Lower leg skin (tissue), 4 donors: Measurements from ENCODE around the gene OR2D2. TPM values are rescaled to one million over a fixed set of nuclear protein-coding genes. Genes with fewer than 3 reads are reported as not detected.
"Not testable (repeated sequence)": the region's sequence is repeated elsewhere in the genome, so short reads cannot be mapped to it uniquely, and the experiment has no call there.

Experiments used
- DNase-seq, 2 donors: peaks; one replicate each; pipeline ENCODE4 v3.0.0-alpha.2; 2019; ENCODE audit warnings: low spot score in 2 of 2
- H3K4me3 ChIP-seq: fragments of 200-600 bp; sonication (generic); 2 replicates; pipeline ENCODE4 v1.5.1; 2017; ENCODE audit warnings: mild to moderate bottlenecking, low read depth; ENCODE audit not compliant: poor library complexity, severe bottlenecking
- POLR2A ChIP-seq, 2 donors: fragments of 450-650 bp; IDR thresholded peaks; one replicate each; pipeline ENCODE4 v1.6.1; 2016 to 2017; ENCODE audit warnings: antibody characterized with exemption in 2 of 2, mild to moderate bottlenecking in 1 of 2, moderate library complexity in 1 of 2
- WGBS, 2 donors: methylation state at CpG; one replicate each; pipeline ENCODE4 v1.1.5; 2018; 5-methylcytosine and 5-hydroxymethylcytosine counted together
- intact Hi-C: fragments of 100-400 bp; cut with DNase I; formaldehyde crosslinking; loops from one replicate; pipeline ENCODE4 v1.15.0; 2023; ENCODE audit warnings: low total_unique reads
- total RNA-seq, 4 donors: library from RNA; depleted of rRNA; stranded (reverse); fragments of >200 nt; gene quantifications; one replicate each; pipeline ENCODE4 v1.1.0, GENCODE V29; 2016
- TF ChIP-seq, protein P1 (sequence below), 3 donors: fragments of 450-650 bp; IDR thresholded peaks; one replicate each; pipeline ENCODE4 v1.5.1; 2016; ENCODE audit warnings: antibody characterized with exemption in 3 of 3, mild to moderate bottlenecking in 3 of 3, moderate library complexity in 2 of 3

The OR2D2 gene
- total RNA-seq, 4 donors from 2014 or later = not detected

DNA sequence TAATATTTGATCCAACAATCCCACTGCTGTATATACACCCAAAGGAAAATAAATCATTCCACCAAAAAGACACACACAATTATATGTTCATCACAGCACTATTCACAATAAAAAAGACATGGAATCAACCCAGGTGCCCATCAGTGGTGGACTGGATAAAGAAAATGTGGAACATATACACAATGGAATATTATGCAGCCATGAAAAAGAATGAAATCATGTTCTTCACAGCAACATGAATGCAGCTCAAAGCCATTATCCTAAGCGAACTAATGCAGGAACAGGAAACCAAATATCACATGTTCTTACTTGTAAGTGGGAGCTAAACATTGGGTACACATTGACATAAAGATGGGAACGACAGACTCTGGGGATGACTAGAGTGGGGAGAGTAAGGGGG is 27.4 kb upstream of the OR2D2 start:
- 32 to 55% methylated on average over 2 of the region's 2 CpGs for WGBS, 2 donors
- no peak for DNase-seq
- no peak overlapping the region for H3K4me3 ChIP-seq
- TF ChIP-seq POLR2A (IDR thresholded peaks at IDR 0.05) = no peak
- TF ChIP-seq, protein P1, sequence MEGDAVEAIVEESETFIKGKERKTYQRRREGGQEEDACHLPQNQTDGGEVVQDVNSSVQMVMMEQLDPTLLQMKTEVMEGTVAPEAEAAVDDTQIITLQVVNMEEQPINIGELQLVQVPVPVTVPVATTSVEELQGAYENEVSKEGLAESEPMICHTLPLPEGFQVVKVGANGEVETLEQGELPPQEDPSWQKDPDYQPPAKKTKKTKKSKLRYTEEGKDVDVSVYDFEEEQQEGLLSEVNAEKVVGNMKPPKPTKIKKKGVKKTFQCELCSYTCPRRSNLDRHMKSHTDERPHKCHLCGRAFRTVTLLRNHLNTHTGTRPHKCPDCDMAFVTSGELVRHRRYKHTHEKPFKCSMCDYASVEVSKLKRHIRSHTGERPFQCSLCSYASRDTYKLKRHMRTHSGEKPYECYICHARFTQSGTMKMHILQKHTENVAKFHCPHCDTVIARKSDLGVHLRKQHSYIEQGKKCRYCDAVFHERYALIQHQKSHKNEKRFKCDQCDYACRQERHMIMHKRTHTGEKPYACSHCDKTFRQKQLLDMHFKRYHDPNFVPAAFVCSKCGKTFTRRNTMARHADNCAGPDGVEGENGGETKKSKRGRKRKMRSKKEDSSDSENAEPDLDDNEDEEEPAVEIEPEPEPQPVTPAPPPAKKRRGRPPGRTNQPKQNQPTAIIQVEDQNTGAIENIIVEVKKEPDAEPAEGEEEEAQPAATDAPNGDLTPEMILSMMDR (IDR thresholded peaks at IDR 0.05) = no peak
- intact Hi-C loops = no loop called here

DNA sequence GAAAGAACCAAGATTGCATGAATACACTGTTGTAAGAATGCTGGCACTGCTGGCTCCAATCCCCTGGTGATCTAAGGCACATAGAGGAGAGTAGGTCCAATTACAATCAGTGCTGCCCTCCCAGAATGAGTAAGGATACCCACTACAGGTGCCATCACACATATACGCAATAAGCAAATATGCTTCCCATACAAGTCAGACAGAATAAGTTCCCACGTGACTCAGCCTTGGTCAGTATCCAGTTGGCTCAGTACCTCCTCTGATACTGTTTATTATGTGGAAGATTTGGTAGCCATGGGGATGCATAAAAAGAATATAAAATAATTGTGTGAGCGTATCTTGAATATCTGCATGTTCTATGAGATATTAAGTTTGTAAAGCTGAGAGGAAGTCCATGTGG is 19.6 kb upstream of the OR2D2 start:
- H3K4me3 ChIP-seq = no peak overlapping the region
- 32 to 52% methylated on average over 3 of the region's 3 CpGs for WGBS, 2 donors
- DNase-seq = no peak
- intact Hi-C loops = no loop called here
- TF ChIP-seq, protein P1 (IDR thresholded peaks at IDR 0.05) = no peak
- no peak for TF ChIP-seq POLR2A (IDR thresholded peaks at IDR 0.05)

DNA sequence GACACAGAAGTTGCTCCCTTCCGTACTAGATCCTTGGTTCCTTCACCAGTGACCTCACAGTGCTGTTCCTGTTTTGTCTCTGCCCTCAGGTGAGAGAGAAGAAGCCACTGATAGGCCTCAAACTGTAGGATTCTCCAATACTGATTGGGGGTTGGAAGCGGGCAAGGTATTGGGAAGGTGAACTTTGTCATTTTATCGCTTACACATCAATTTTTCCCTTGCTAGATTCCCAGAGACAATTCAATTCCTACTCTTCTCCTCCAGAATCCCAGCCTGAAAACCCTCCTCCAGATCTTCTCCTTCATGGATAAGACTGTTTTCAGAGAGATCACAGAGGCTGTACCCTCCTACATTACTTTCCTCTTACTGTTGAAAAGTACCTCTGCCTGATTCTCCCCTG is 19.1 kb upstream of the OR2D2 start:
- 85 to 94% methylated on average over 3 of the region's 3 CpGs for WGBS, 2 donors
- TF ChIP-seq, protein P1 (IDR thresholded peaks at IDR 0.05) = no peak
- no peak for TF ChIP-seq POLR2A (IDR thresholded peaks at IDR 0.05)
- intact Hi-C loops = no loop called here
- H3K4me3 ChIP-seq = no peak overlapping the region
- no peak for DNase-seq

DNA sequence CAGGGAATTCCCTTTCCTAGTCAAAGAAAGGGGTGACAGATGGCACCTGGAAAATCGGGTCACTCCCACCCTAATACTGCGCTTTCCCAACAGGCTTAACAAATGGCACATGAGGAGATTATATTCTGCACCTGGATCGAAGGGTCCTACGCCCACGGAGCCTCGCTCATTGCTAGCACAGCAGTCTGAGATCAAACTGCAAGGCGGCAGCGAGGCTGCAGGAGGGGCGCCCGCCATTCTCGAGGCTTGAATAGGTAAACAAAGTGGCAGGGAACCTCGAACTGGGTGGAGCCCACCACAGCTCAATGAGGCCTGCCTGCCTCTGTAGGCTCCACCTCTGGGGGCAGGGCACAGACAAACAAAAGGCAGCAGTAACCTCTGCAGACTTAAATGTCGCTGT is 12.5 kb upstream of the OR2D2 start:
- not testable (repeated sequence) for DNase-seq

DNA sequence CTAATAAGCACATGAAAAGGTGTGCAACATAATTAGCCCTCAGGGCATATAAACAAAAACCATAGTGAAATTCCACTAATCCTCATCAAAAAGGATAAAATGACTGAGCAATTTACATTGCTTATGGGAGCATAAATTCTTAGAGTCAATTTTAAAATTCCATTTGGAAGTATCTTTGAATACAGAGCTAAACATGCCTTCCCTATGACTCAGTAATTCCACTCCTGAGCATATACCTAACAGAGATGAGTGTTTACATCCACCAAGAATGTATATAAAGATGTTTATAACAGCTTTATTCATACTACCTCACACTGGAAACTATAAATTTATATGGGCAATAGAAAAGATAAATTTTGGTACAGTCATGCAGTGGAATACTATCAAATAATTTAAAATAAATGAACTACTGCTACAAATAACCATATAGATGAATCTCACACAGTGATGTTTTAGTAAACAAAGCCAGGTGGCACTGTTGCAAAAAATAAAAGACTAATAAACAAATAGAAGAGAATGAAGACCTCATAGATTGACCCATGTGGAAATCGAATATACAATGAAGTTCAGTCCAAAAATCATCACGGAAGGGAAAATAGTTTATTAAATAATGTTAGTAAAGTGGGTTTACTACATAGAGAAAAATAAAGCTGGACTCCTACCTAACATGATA is 8.2 kb upstream of the OR2D2 start:
- TF ChIP-seq, protein P1 (IDR thresholded peaks at IDR 0.05) = no peak
- TF ChIP-seq POLR2A (IDR thresholded peaks at IDR 0.05) = no peak
- intact Hi-C loops = no loop called here
- WGBS, 2 donors = 69 to 72% methylated on average over 2 of the region's 2 CpGs
- no peak for DNase-seq
- no peak overlapping the region for H3K4me3 ChIP-seq

More for the DNA sequence above, 12.5 kb upstream of the OR2D2 start:
- H3K4me3 ChIP-seq, intact Hi-C loops: not testable (repeated sequence)
- 81 to 89% methylated on average over 13 of the region's 13 CpGs for WGBS, 2 donors

DNA sequence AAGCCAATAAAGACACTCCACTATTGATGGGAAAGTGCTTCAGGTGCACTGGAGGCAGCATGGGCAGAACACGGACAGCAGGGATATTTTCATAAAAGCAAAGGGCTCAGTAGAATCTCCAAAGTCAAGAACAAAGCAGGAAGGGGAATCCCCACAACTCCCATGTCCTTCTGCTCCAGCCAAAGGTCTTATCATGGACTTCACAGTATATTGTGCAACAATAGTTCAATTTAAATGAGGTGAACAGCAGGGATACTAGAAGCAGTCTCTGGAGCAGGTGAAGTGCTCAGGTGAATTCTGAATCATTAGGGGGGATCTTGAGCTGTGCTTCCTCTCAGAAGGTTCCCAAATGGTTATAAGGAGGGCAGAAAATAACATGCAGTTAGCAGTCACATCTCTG is 6.6 kb upstream of the OR2D2 start:
- intact Hi-C loops = no loop called here
- TF ChIP-seq POLR2A (IDR thresholded peaks at IDR 0.05) = no peak
- TF ChIP-seq, protein P1 (IDR thresholded peaks at IDR 0.05) = no peak
- 60 to 61% methylated on average over 1 of the region's 1 CpG for WGBS, 2 donors
- no peak overlapping the region for H3K4me3 ChIP-seq
- no peak for DNase-seq
